ENCODE measurements around the gene IL4R.
A peak's percentile ranks its signal among the peaks of the same experiment; 100 is the strongest.

IL4R gene

DNA sequence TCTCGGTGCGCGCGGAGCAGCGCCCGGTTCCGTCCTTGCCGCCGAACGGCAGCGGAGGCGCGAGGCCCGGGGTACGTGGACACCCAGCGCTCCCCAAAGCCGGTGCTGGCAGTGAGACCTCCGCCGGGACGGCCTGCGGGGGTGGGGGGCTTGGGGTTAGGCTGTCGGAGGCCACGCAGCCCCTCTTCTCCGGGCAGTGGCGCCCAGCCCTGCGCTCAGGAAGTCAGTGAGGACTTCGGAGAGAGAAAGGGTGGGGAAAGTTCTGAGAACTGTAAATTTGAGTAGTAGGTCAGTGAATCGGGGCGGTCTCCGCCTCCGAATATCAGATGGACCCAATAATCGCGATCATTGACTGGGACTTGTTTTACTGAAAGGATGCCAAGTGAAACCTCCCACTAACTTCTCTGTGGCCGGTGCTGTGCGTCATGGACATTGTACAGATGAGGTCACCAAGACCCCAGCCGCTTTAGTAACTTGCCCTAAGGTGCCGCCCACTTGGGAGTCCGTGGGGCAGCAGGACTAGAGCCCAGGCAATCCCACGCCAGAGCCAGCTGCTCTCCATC lies 468 bp downstream of the IL4R start:
- peaks cover 2 to 3% of the 10 kb centered on the region in 2 donors for H3K36me3 ChIP-seq (ENCODE audit: control insufficient read depth in 2 of 2, insufficient read depth in 2 of 2, low read length in 2 of 2)
- peak overlapping the region; percentile 92 to 99 for H3K9ac ChIP-seq (ENCODE audit: low read depth in 1 of 2, low read length in 2 of 2)
- no peaks in the 10 kb centered on the region for H3K27me3 ChIP-seq (ENCODE audit: control insufficient read depth in 2 of 2, insufficient read depth in 2 of 2, low read length in 2 of 2)
- H3K4me3 ChIP-seq (ENCODE audit: low read length in 2 of 2): peak overlapping the region; percentile 89 to 93
- H3K4me1 ChIP-seq (ENCODE audit: control insufficient read depth in 2 of 2, insufficient read depth in 2 of 2, low read length in 2 of 2): peaks cover 43 to 47% of the 10 kb centered on the region in 2 donors
- peak overlapping the region; percentile 98 for H3K27ac ChIP-seq (ENCODE audit: low read depth in 2 of 2, low read length in 2 of 2)
- no peaks in the 10 kb centered on the region for H3K9me3 ChIP-seq (ENCODE audit: control insufficient read depth in 2 of 2, low read length in 2 of 2)

DNA sequence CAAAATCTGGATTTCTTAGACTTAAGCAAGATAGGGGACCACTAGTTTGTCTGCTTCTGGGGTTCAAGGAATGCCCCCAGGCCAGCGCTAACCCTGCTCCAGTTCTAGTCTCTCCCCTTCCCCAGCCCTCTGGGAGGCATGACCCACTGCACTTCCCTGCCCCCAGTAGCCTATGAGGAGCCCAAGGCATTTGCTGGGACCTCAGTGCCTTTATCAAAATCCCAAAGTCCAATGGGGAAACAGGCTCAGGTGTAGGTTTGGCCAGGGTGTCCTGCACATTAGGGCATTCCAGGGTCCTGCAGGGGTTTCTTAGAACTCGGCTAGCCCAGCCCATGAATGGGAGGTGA lies 1.2 kb downstream of the IL4R start:
- Histone ChIP-seq H3K36me3 (ENCODE audit: control insufficient read depth in 2 of 2, insufficient read depth in 2 of 2, low read length in 2 of 2) (peaks cover 2 to 3% of the 10 kb centered on the region in 2 donors), H3K9ac (ENCODE audit: low read depth in 1 of 2, low read length in 2 of 2) (peak overlapping the region; percentile 92 to 99), H3K27ac (ENCODE audit: low read depth in 2 of 2, low read length in 2 of 2) (peak overlapping the region; percentile 98), H3K9me3 (ENCODE audit: control insufficient read depth in 2 of 2, low read length in 2 of 2) (no peaks in the 10 kb centered on the region), H3K27me3 (ENCODE audit: control insufficient read depth in 2 of 2, insufficient read depth in 2 of 2, low read length in 2 of 2) (no peaks in the 10 kb centered on the region), H3K4me1 (ENCODE audit: control insufficient read depth in 2 of 2, insufficient read depth in 2 of 2, low read length in 2 of 2) (peaks cover 47 to 50% of the 10 kb centered on the region in 2 donors), H3K4me3 (ENCODE audit: low read length in 2 of 2) (peak overlapping the region; percentile 89 to 93)

DNA sequence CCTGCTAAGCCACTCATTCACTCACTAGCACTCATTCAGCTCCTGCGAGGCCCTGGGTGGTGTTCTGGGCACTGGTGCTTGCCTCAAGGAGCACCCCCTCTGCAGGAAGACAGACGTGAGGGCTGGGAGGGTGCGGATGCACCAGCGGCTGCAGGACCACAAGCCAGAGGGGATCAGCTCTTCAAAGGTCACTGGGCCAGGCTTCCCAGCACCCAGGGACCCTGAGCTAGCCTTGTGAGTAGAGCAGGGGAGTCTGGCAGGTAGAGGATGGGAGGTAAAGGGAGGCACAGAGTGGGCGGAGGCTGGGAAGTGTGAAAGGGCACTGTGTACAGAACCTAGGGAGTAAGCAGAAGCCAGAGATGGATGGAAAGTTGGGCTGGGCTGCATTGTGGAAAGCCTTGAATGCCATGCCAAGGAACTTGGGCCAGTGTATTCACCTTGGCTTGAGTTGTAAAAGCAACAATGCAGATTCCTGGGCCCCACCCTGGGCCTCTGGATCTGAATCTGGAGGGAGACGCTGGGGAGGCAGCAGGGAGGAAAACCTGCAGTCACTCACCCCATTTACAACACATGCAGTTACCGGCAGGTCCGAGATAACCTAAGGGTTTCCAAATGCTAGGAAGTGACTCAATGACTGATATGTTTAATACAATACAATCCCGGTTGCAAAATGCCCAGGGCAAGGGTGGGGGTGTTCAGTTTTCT lies 1.7 kb downstream of the IL4R start:
- Histone ChIP-seq H3K9ac (ENCODE audit: low read depth in 1 of 2, low read length in 2 of 2) (peak overlapping the region; percentile 92 to 99), H3K4me1 (ENCODE audit: control insufficient read depth in 2 of 2, insufficient read depth in 2 of 2, low read length in 2 of 2) (peaks cover 47 to 50% of the 10 kb centered on the region in 2 donors), H3K27ac (ENCODE audit: low read depth in 2 of 2, low read length in 2 of 2) (peak overlapping the region; percentile 98), H3K36me3 (ENCODE audit: control insufficient read depth in 2 of 2, insufficient read depth in 2 of 2, low read length in 2 of 2) (peaks cover 2 to 3% of the 10 kb centered on the region in 2 donors), H3K4me3 (ENCODE audit: low read length in 2 of 2) (peak overlapping the region; percentile 89 to 93), H3K27me3 (ENCODE audit: control insufficient read depth in 2 of 2, insufficient read depth in 2 of 2, low read length in 2 of 2) (no peaks in the 10 kb centered on the region), H3K9me3 (ENCODE audit: control insufficient read depth in 2 of 2, low read length in 2 of 2) (no peaks in the 10 kb centered on the region)

DNA sequence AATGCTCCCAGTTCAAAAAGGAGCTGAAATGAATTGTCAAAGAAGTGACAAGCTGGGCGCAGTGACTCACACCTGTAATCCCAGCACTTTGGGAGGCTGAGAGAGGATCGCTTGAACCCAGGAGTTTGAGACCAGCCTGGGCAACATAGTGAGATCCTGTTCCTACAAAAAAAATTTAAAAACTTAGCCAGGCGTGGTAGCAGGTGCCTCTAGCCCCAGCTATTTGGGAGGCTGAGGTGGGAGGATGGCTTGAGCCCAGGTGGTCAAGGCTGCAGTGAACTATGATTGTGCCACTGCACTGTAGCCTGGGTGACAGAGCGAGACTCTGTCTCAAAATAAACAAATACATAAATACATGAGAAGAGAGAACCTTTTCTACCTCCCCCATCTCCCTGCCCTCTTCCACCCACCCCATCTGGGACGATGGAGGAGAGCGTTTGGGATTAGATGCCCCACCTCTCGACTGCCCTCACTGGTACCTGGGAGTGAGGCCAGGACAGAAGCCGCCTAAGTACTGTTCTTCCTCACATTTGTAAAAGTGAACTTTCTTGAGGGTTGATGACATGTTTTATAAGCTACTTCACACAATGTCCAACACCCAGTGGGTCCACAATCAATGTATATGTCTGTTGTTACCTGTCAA lies 2.4 kb downstream of the IL4R start:
- peak overlapping the region; percentile 98 for H3K27ac ChIP-seq (ENCODE audit: low read depth in 2 of 2, low read length in 2 of 2)
- H3K36me3 ChIP-seq (ENCODE audit: control insufficient read depth in 2 of 2, insufficient read depth in 2 of 2, low read length in 2 of 2): peaks cover 2 to 3% of the 10 kb centered on the region in 2 donors
- no peaks in the 10 kb centered on the region for H3K27me3 ChIP-seq (ENCODE audit: control insufficient read depth in 2 of 2, insufficient read depth in 2 of 2, low read length in 2 of 2)
- H3K4me1 ChIP-seq (ENCODE audit: control insufficient read depth in 2 of 2, insufficient read depth in 2 of 2, low read length in 2 of 2): peaks cover 50 to 51% of the 10 kb centered on the region in 2 donors
- peak overlapping the region; percentile 89 to 93 for H3K4me3 ChIP-seq (ENCODE audit: low read length in 2 of 2)
- peak overlapping the region; percentile 52 to 99 for H3K9ac ChIP-seq (ENCODE audit: low read depth in 1 of 2, low read length in 2 of 2)
- H3K9me3 ChIP-seq (ENCODE audit: control insufficient read depth in 2 of 2, low read length in 2 of 2): no peaks in the 10 kb centered on the region

DNA sequence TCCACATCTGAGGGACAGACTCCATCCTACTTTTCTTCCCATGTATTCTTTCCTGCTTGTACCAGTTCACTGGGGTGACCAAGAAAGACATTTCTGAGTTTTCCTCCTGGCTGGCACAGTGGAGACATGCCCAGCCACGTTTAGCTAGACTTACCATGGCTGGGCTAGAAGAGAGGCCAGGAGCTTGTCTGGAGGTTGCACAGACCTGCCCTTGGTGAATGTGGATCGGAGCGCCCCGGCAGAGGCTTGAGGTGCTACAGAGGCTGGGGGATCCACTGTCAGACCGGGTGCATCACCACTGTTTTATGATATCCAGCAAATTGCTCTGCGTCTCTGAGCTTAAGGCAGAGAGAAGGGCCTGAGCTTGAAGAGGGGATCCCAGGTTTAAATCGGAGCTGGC lies 3.5 kb downstream of the IL4R start:
- H3K36me3 ChIP-seq (ENCODE audit: control insufficient read depth in 2 of 2, insufficient read depth in 2 of 2, low read length in 2 of 2): peaks cover 2 to 3% of the 10 kb centered on the region in 2 donors

DNA sequence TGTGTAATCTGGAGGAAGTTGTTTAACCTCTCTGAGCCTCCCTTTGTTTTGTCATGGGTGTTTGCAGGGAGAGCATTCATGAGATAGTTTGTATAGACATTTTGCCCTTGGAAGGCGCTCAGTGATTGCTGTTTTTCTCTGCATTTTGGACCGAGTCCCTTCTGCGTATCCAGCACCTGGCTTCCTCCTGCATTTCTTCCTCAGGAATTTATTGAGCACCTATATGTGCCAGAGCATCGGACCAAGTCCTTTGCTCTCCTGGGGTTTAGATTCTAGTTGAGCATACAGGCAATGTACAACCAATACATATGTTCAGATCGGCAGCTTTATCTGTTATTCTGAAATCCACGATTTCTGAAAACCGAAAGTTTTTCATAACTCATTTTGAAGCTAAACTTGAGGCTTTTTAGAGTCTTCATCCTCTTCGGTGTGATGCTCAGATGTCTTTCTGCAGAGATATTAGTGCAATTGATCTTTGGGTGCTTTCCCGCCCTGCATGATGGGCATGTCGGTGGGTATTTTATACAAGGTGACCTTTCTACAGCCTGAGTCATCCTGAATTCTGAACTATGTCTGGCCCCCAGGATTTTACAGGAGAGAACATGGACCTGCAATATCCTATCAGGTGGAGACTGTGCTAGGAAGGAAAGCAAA lies 4.1 kb downstream of the IL4R start:
- peak overlapping the region in 1 of 2 donors; percentile 60 for H3K9ac ChIP-seq (ENCODE audit: low read depth in 1 of 2, low read length in 2 of 2)
- H3K36me3 ChIP-seq (ENCODE audit: control insufficient read depth in 2 of 2, insufficient read depth in 2 of 2, low read length in 2 of 2): peaks cover 2 to 3% of the 10 kb centered on the region in 2 donors
- H3K4me3 ChIP-seq (ENCODE audit: low read length in 2 of 2): peak overlapping the region; percentile 1 to 56
- H3K27me3 ChIP-seq (ENCODE audit: control insufficient read depth in 2 of 2, insufficient read depth in 2 of 2, low read length in 2 of 2): no peaks in the 10 kb centered on the region
- H3K9me3 ChIP-seq (ENCODE audit: control insufficient read depth in 2 of 2, low read length in 2 of 2): no peaks in the 10 kb centered on the region
- peaks cover 51 to 60% of the 10 kb centered on the region in 2 donors for H3K4me1 ChIP-seq (ENCODE audit: control insufficient read depth in 2 of 2, insufficient read depth in 2 of 2, low read length in 2 of 2)
- H3K27ac ChIP-seq (ENCODE audit: low read depth in 2 of 2, low read length in 2 of 2): peak overlapping the region; percentile 27 to 58

More for the DNA sequence above, 3.5 kb downstream of the IL4R start:
- Histone ChIP-seq H3K27me3 (ENCODE audit: control insufficient read depth in 2 of 2, insufficient read depth in 2 of 2, low read length in 2 of 2) (no peaks in the 10 kb centered on the region), H3K27ac (ENCODE audit: low read depth in 2 of 2, low read length in 2 of 2) (peak overlapping the region; percentile 18 to 98), H3K9me3 (ENCODE audit: control insufficient read depth in 2 of 2, low read length in 2 of 2) (no peaks in the 10 kb centered on the region), H3K9ac (ENCODE audit: low read depth in 1 of 2, low read length in 2 of 2) (no peak overlapping the region), H3K4me3 (ENCODE audit: low read length in 2 of 2) (peak overlapping the region in 1 of 2 donors; percentile 23), H3K4me1 (ENCODE audit: control insufficient read depth in 2 of 2, insufficient read depth in 2 of 2, low read length in 2 of 2) (peaks cover 49 to 58% of the 10 kb centered on the region in 2 donors)

DNA sequence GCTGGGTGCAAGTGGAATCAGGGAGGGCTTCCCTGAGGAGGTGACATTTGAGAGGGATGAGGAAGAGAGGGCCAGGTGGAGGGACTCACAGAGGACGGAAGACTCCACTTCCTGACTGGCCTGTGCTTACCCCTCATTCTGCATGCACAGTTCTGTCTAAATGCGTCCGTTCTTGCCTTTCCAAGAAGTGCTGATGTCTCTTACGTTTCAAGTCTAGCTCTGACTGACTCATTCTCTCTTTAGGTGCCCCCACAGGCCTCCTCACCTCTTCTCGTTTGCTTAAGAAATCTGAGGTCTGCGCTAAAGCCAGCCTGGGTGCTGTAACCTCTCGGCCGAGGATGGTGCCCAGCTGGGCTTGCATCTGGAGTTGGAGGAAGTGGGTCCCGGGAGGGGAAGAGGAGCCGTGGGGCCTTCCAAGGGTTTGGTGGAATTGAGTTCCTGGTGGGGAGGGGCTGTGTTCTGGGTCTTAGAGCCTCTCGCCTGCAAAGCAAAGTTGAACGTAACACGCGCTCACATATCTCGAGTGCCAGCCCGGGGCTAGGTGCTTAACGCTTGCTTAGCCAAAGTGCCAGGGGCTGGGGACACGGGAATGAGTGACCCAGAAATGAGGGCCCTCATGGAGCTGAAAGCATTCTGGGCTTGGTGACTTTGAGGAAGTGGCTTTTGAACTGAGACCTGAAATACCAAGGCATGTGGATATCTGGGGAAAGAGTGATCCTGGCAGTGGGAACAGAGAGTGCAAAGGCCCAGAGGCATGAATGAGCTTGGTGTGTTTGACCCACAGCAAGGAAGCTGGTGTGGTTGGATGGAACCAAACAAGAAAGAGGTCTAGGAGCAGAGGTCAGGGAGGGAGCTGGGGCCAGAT lies 4.8 kb downstream of the IL4R start:
- H3K27ac ChIP-seq (ENCODE audit: low read depth in 2 of 2, low read length in 2 of 2): peak overlapping the region; percentile 27 to 58
- no peaks in the 10 kb centered on the region for H3K9me3 ChIP-seq (ENCODE audit: control insufficient read depth in 2 of 2, low read length in 2 of 2)
- H3K4me1 ChIP-seq (ENCODE audit: control insufficient read depth in 2 of 2, insufficient read depth in 2 of 2, low read length in 2 of 2): peaks cover 52 to 63% of the 10 kb centered on the region in 2 donors
- peaks cover 2 to 3% of the 10 kb centered on the region in 2 donors for H3K36me3 ChIP-seq (ENCODE audit: control insufficient read depth in 2 of 2, insufficient read depth in 2 of 2, low read length in 2 of 2)
- H3K4me3 ChIP-seq (ENCODE audit: low read length in 2 of 2): peak overlapping the region; percentile 10 to 56
- H3K27me3 ChIP-seq (ENCODE audit: control insufficient read depth in 2 of 2, insufficient read depth in 2 of 2, low read length in 2 of 2): no peaks in the 10 kb centered on the region
- peak overlapping the region; percentile 9 to 60 for H3K9ac ChIP-seq (ENCODE audit: low read depth in 1 of 2, low read length in 2 of 2)

DNA sequence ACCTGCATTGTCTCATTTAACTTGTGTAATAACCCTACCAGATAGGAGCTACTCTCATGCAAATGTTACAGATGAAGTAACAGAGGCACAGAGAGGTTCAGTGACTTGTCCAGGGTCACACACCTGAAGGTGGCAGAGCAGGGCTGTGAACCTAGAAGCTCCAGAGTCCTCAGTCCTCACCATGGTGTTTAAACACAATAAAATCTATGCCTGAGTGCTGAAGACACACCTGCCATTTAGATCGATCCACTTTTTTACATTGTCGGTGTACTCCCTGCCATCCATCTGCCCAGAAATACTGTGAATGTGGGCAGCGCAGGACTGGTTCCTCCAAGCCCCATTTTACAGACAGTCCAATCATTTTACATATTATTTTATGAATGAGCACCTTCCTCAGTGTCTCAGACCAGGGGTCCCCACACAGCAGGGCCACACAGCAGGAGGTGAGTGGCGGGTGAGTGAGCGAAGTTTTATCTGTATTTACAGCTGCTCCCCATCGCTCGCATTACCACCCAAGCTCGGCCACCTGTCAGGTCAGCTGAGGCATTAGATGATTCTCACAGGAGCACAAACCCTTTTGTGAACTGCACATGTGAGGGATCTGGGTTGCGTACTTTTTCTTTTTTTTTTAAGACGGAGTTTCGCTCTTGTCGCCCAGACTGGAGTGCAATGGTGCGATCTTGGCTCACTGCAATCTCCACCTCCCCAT lies 5.6 kb downstream of the IL4R start:
- H3K27me3 ChIP-seq (ENCODE audit: control insufficient read depth in 2 of 2, insufficient read depth in 2 of 2, low read length in 2 of 2): no peaks in the 10 kb centered on the region
- no peaks in the 10 kb centered on the region for H3K9me3 ChIP-seq (ENCODE audit: control insufficient read depth in 2 of 2, low read length in 2 of 2)
- peaks cover 3% of the 10 kb centered on the region in 2 donors for H3K36me3 ChIP-seq (ENCODE audit: control insufficient read depth in 2 of 2, insufficient read depth in 2 of 2, low read length in 2 of 2)
- H3K9ac ChIP-seq (ENCODE audit: low read depth in 1 of 2, low read length in 2 of 2): peak overlapping the region; percentile 0 to 9
- peak overlapping the region; percentile 10 to 56 for H3K4me3 ChIP-seq (ENCODE audit: low read length in 2 of 2)
- H3K4me1 ChIP-seq (ENCODE audit: control insufficient read depth in 2 of 2, insufficient read depth in 2 of 2, low read length in 2 of 2): peaks cover 57 to 70% of the 10 kb centered on the region in 2 donors
- peak overlapping the region; percentile 27 to 58 for H3K27ac ChIP-seq (ENCODE audit: low read depth in 2 of 2, low read length in 2 of 2)

All from mucosa of rectum (tissue), 2 donors.